HG03521 (cell line): ENCODE data around the gene PNO1.

Experiments used
- ATAC-seq: cut with Tn5 transposase; IDR thresholded peaks from one replicate; pipeline ENCODE4 v1.9.1; 2021; ENCODE audit warnings: mild to moderate bottlenecking, moderate library complexity; ENCODE audit not compliant: unreplicated experiment

PNO1 gene

DNA sequence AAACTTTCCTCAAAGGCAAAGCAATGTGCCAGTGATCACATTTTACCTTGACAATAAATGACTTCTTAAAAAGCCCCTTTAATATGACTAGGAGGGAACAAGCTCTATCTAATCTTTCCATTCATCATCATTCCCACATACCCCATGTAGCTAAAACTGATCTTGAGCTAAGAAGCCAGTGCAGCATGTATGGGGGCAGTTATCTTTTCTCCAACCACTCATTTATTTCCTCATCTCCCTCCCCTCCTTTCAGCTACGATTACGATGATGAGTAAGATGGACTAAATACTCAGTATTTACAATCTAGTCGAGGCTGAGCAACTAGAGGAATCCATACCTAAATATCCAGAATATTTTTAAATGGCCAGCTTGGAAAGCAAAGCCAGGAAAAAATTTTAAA lies 35.5 kb downstream of the PNO1 start:
- ATAC-seq = no peak

DNA sequence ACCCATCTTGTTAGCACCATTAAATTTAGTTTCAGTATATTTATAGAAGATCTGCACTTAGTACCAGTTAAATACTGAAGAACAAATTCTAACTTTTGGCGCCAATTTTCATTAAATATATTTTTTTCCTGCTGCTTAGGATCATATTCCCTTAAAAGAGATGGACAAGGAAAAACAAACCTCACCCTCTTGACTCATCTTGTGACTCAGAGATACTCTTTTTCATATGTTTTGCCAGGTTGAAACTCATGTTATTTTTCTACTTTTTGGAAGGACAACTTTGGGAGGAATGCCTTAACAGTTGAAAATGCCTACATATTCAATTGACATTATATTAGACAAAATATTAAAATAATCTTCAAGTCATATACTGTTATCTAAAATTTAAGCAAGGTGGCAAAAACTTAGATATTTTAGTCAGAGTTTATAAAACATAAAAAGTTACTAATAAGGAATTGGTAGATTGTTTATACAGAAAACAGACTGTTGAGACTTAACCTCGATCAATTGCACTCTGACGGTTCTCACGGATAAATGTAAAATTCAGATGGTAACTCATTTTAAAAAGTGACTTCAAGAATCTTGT lies 36.2 kb downstream of the PNO1 start:
- ATAC-seq = no peak

- ATAC-seq = no peak
Measured at GRCh38 chr2:68195096-68195495, 37.4 kb downstream of the PNO1 start.

DNA sequence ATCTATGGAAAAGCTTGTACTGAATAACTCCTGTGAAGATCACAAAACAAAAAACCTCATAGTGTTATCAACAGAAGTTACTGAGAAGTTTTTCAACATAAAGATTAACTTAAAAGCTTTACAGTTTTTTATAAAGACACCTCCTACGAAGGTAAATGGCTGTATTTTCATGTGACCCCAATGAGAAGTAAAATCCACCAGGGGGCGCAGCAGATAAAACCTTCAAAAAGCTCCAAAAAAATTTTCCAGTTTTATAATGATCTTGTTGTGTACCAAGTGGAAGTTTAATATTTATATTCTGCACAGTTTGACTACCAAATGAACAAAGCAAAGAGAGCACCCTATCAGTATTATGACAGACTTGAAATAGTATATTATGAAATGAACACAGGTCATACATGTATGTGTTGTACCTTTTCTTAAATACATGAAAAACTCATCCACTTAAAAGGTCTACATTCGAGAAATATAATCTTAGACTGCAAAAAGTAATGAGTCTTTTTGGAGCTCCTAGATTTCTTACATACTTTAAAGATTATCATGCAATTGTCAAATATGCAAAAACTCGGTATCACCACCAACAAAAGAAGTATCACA lies 38.5 kb downstream of the PNO1 start:
- no peak for ATAC-seq

DNA sequence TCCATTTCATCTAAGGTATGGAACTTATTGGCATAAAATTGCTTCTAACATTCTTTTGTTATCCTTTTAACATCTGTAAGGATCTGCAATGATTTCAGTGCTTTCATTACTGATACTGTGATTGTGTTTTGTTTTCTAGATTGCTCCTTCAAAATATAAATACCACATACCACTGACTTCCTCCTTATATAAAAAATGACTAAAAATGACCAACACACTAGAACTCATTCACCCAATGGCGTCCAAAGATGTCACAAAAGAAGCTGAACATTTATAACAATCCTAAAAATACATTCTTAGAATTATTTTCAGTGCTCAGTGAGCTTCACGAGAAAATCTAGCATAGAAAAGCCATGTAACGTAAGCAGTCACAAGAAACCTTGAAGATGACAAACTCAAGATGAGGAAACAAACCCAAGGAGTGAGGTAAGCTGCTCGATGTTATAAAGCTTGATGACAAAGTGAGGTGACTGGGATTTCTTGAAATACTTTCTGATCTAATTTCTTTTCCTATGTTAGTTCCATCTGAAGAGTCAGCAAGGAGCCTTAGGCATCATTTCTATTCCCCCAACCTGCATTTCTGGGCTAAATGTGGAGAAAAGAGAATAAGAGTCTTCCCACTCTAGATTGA lies 42.6 kb downstream of the PNO1 start:
- no peak for ATAC-seq

DNA sequence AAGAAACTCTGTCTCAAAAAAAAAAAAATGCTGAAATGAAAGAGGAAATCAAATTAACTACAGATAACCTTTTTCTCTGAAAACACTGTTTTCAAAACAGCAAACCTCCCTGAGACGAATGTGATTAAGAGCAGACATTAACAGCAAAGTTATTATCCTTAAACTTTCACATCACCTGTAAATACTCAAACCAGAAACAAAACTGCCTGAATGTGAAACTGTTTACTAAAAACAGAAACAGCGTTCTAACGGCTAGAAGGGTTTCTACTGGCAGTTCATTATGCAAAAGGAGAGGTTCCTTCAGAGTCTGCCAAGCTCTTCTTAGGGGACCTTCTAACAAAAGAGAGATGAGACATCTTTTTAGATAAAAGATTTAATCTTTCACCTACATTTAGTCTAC lies 45.9 kb downstream of the PNO1 start:
- ATAC-seq = peak; percentile 90

DNA sequence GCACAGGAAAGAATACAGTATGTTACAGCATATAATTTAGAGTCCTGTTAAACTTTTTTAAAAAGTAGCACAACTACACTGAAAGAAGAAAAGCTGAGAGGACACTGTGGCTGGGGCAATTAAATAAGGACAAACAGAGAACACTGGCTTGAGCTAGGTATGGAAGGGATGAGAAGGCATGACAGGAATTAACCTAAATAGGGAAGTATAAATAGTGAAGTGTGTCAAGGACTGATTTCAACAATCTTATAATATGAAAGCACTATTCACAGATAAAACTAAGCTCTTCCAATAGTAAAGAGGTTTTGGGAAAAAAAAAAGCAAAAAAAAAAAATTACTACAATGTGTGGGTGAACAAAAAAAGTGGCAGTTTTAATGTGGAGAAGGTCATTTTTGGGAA lies 49.1 kb downstream of the PNO1 start:
- no peak for ATAC-seq

GRCh38 chr2:68214381-68214780 lies 56.7 kb downstream of the PNO1 start:
- peak; percentile 61 for ATAC-seq

DNA sequence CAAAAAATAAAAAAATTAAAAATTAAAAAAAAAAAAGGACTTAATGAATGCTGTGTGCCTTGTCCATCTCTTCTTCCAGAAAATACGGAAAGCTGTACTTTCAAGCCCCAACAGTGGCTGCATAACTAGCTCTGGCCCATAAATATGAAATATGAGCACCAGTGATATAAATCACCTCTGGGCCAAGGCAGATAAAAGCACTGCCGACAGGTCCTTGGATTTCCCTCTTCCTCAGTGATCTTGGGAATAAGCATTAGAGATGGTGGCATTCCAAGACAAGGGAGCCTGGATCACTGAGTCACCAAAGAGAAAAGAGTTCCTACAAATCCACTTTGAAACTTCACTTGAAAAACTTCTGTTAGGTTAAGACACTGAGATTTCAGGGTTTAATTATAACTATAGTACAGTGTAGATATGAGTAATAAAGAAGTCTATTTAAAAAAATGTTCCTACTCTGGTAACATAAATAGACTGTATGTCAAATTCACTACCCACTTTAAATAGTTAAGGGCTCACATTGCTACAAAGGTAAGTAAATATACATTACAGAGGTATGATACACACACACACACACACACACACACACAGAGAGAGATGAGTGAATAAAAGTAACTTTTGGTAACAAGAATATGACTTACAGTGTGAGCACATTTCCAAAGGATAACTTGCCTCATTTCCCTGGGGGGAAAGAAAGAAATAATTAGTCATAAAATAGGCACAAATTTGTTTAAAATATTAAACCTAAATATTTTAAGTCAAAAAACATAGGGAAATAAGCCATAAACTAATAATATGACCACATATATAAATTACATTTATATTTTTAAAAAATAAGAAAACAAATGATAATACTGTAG lies 59.0 kb downstream of the PNO1 start:
- no peak for ATAC-seq

DNA sequence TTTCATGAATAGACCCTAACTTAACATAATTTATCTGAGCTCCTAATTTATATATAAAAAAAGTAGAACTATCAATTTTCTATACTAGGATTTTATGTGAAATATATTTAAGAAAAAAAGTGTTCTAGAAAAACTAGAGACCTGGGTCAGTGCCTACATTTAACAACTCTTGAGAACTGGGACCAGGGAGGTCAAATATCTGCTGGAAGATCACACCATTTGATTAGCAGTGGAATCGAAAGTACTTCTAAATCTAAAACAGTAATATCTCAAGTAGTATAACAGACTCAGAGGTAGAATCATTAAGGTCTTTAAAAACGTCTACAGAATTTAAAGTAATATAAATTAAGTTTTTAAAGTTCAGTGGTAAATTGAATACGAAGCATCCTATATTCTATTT lies 60.0 kb downstream of the PNO1 start:
- ATAC-seq = no peak

DNA sequence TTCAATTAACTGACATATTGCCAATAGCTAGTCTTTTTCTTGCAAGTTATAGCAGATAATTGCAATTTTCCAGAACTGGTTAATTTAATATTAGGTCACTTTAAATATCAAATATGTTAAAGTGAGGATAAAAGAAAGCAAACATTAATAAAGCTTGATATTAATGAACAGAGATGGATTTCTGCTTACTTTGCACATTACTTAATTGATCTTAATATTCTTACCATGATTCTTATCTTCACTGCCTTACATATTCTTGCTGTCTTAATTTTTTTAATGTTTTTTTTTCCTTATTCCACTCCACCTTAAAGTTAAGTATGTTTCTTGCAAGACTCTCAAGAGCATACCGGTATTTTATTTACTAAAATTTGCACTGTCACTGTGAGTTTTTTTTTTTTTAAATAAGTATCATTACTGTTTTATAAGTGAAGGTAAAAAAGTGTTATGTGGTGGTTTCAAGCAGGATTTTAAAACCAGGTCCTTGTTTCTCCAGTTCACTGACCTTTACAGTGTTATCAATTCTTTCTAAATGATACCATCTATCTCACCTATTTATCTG lies 60.7 kb downstream of the PNO1 start:
- no peak for ATAC-seq

DNA sequence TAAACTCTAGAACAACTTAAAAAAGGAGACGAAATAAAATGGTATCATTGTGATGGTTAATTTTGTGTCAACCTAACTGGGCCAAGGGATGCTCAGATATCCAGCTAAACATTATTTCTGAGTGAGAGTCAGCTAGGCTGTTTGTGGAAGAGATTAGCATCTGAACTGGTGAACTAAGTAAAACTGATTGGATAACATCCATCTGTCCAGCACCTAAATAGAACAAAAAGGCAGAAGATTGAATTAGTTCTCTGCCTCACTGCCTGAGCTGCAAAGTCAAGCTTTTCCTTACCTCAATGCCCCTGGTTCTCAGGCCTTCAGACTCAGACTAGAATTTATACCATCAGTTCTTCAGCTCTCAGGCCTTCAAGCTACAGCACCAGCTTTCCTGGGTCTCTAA lies 64.6 kb downstream of the PNO1 start:
- ATAC-seq = no peak

GRCh38 chr2:68223419-68223818 lies 65.7 kb downstream of the PNO1 start:
- no peak for ATAC-seq

DNA sequence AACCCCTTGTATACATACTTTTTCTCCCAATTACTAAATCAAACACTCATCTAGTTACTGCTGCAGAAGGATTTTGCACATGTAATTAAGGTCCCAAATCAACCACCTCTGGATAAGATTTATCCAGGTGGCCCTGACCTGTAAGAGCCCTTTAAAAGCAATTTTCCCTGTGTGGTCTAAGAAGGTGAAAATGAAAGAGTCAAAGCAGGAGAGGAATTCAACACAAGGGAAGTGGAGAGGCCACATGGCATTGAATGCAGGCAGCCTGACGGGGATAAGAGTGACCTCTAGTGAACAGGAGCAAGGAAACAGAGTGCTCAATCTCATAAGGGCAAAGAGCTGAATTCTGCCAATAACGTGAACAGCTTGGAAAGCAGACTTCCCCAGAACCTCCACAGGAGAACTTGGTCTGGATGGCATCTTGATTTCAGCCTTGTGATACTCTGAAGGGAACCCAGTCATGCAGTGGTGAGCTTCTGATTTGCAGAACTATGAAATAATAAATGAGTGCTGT lies 67.5 kb downstream of the PNO1 start:
- no peak for ATAC-seq
